HepG2 (cell line): Measurements from ENCODE around the gene TUG1. TPM values are rescaled to one million over a fixed set of nuclear protein-coding genes. Genes with fewer than 3 reads are reported as not detected.

Experiments used
- ATAC-seq: fragments of 200-7000 bp; cut with Tn5 transposase; 3 replicates; pipeline ENCODE4 v1.9.1; 2020; ENCODE audit warnings: mild to moderate bottlenecking, moderate library complexity
- BruUV-seq: library from RNA; stranded (reverse); fragments of 400-500 nt; replicated peaks from 2 replicates; lab custom pipeline; 2021; lab: Mats Ljungman, UMichigan
- CTCF ChIA-PET: fragments of 300-600 bp; formaldehyde crosslinking; extraction: SDS; loops from one replicate; lab custom pipeline; 2021; ENCODE audit warnings: low total read pairs, inconsistent platforms, low intra/inter-chr PET ratio; lab: Yijun Ruan, JAX
- POLR2A ChIA-PET: fragments of 350-600 bp; sonication (Branson Sonifier 250); formaldehyde crosslinking; loops from one replicate; lab custom pipeline; 2020; ENCODE audit warnings: antibody characterized with exemption, inconsistent platforms; lab: Yijun Ruan, JAX
- DNase-seq: peaks from one replicate; pipeline ENCODE4 v3.0.0-alpha.2; 2015; ENCODE audit warnings: low spot score
- FAIRE-seq: peaks from 3 replicates; lab custom pipeline; 2011; peaks lifted over from hg19 to GRCh38; lab: Jason Lieb, UNC
- H2AFZ ChIP-seq: one replicate; pipeline ENCODE4 v1.6.1; 2011; ENCODE audit warnings: low read length, inconsistent platforms
- H3K27ac ChIP-seq: fragments of 300-600 bp; 3 replicates; pipeline ENCODE4 v1.8.0; 2011; ENCODE audit warnings: mixed run types, mild to moderate bottlenecking, mixed read lengths, low read length, inconsistent platforms; ENCODE audit not compliant: insufficient read depth; ENCODE audit errors: extremely low read length
- H3K27me3 ChIP-seq, 2 experiments: fragments of 200-600 bp in 1 of 2; 2 replicates in 1 of 2; 3 replicates in 1 of 2; pipeline versions ENCODE4 v1.6.0 to v1.8.0; 2011; ENCODE audit warnings: low read length in 2 of 2, mild to moderate bottlenecking in 2 of 2, moderate library complexity in 2 of 2, inconsistent platforms in 1 of 2; ENCODE audit not compliant: insufficient read depth in 2 of 2, control insufficient read depth in 1 of 2
- H3K36me3 ChIP-seq, 2 experiments: fragments of 200-600 bp in 1 of 2; replicated peaks in 1 of 2; 2 replicates in 1 of 2; 3 replicates in 1 of 2; pipeline versions ENCODE4 v1.5.1 to v1.8.0; 2011; ENCODE audit warnings: low read length in 2 of 2, inconsistent platforms in 1 of 2; ENCODE audit not compliant: insufficient read depth in 2 of 2, control insufficient read depth in 1 of 2
- H3K4me1 ChIP-seq: 2 replicates; pipeline ENCODE4 v1.5.1; 2012; ENCODE audit warnings: low read length, inconsistent platforms; ENCODE audit not compliant: insufficient read depth
- H3K4me2 ChIP-seq: 2 replicates; pipeline ENCODE4 v1.6.0; 2011; ENCODE audit warnings: low read depth, low read length, inconsistent platforms
- H3K4me3 ChIP-seq, 3 experiments: fragments of 200-600 bp in 1 of 3; sonication (generic), shearing (Covaris generic) in 1 of 3; replicated peaks in 1 of 3; 2 replicates each; pipeline ENCODE4 v1.5.1; 2011 to 2016; ENCODE audit warnings: low read length in 3 of 3, inconsistent platforms in 2 of 3, low read depth in 2 of 3, mild to moderate bottlenecking in 2 of 3, control low read depth in 1 of 3, mixed read lengths in 1 of 3; ENCODE audit not compliant: insufficient read depth in 1 of 3
- H3K79me2 ChIP-seq: one replicate; pipeline ENCODE4 v1.6.1; 2011; ENCODE audit warnings: low read length, inconsistent platforms; ENCODE audit not compliant: insufficient read depth
- H3K9ac ChIP-seq: 2 replicates; pipeline ENCODE4 v1.6.0; 2011; ENCODE audit warnings: mild to moderate bottlenecking, low read depth, low read length, inconsistent platforms; ENCODE audit not compliant: insufficient read depth
- H3K9me3 ChIP-seq: 2 replicates; pipeline ENCODE4 v1.5.1; 2012; ENCODE audit warnings: mild to moderate bottlenecking, low read length
- H4K20me1 ChIP-seq: 2 replicates; pipeline ENCODE4 v1.6.0; 2011; ENCODE audit warnings: inconsistent platforms, mild to moderate bottlenecking, low read length, moderate library complexity; ENCODE audit not compliant: insufficient read depth
- AHR ChIP-seq: IDR thresholded peaks from 2 replicates; pipeline ENCODE4 v1.6.1; 2018; ENCODE audit warnings: missing genetic modification reagents, missing compliant biosample characterization
- HNF4A ChIP-seq: sonication (generic); formaldehyde crosslinking; IDR thresholded peaks from 2 replicates; pipeline ENCODE4 v1.4.0; 2020; ENCODE audit warnings: missing genetic modification reagents
- LCORL ChIP-seq, 2 experiments: fragments of 450-650 bp in 1 of 2; sonication (generic) in 1 of 2; formaldehyde crosslinking in 1 of 2; IDR thresholded peaks; 2 replicates each; pipeline versions ENCODE4 v1.5.0 to v1.6.1; 2017 to 2020; ENCODE audit warnings: antibody characterized with exemption in 1 of 2, missing genetic modification reagents in 1 of 2
- MIER3 ChIP-seq: IDR thresholded peaks from 2 replicates; pipeline ENCODE4 v1.6.1; 2016; ENCODE audit warnings: missing compliant biosample characterization, borderline replicate concordance
- MLLT10 ChIP-seq: sonication (generic); formaldehyde crosslinking; IDR thresholded peaks from 2 replicates; pipeline ENCODE4 v1.4.0; 2020; ENCODE audit warnings: missing genetic modification reagents
- TEAD3 ChIP-seq: optimal IDR thresholded peaks from 2 replicates; pipeline ENCODE3; 2016; ENCODE audit warnings: borderline replicate concordance
- U2AF1 ChIP-seq: fragments of 200-400 bp; formaldehyde crosslinking; optimal IDR thresholded peaks from 2 replicates; pipeline ENCODE3; 2017; ENCODE audit warnings: mild to moderate bottlenecking, low read depth, low read length
- ZBTB38 ChIP-seq: sonication (generic); formaldehyde crosslinking; IDR thresholded peaks from 2 replicates; pipeline ENCODE4 v1.5.1; 2020; ENCODE audit warnings: mild to moderate bottlenecking, missing genetic modification reagents
- ZNF703 ChIP-seq: sonication (generic); formaldehyde crosslinking; IDR thresholded peaks from 2 replicates; pipeline ENCODE4 v1.5.1; 2020; ENCODE audit warnings: missing genetic modification reagents, mild to moderate bottlenecking, moderate library complexity, borderline replicate concordance
- WGBS: methylation state at CpG from one replicate; pipeline ENCODE4 v1.1.6; 2017; ENCODE audit warnings: low lambda C conversion rate; 5-methylcytosine and 5-hydroxymethylcytosine counted together
- in situ Hi-C: cut with HindIII; loops from 2 replicates; pipeline ENCODE4 v1.10.0; 2017; ENCODE audit warnings: low pct_unique_long_range_greater_than_20kb; ENCODE audit not compliant: extremely low pct_ligation_motif_present
- intact Hi-C: fragments of 100-400 bp; cut with micrococcal nuclease; formaldehyde crosslinking; loops from one replicate; pipeline ENCODE4 v1.10.0; 2022; ENCODE audit not compliant: unreplicated experiment
- polyA plus RNA-seq, 8 experiments: library from polyadenylated mRNA; depleted of rRNA in 3 of 8; stranded (reverse) in 7 of 8; unstranded in 1 of 8; fragments of >200 nt; fragmentation: Illumina TruSeq in 4 of 8; extraction: Trizol in 4 of 8; gene quantifications; 2 replicates each; pipeline versions ENCODE4 v1.2.1 to v1.2.3, GENCODE V29; 2011 to 2016; ENCODE audit warnings: low read depth in 4 of 8, missing spikeins in 1 of 8, mixed read lengths in 1 of 8; ENCODE audit not compliant: insufficient read depth in 1 of 8
- total RNA-seq, 5 experiments: library from RNA; depleted of rRNA; stranded (reverse); fragments of >200 nt; fragmentation: Illumina TruSeq; extraction: Trizol; gene quantifications; 2 replicates each; pipeline ENCODE4 v1.2.3, GENCODE V29; 2016; ENCODE audit warnings: low read depth in 1 of 5
- TF ChIP-seq, protein P1 (sequence below): sonication (generic); formaldehyde crosslinking; IDR thresholded peaks from 2 replicates; pipeline ENCODE4 v1.5.0; 2020; ENCODE audit warnings: mild to moderate bottlenecking, missing genetic modification reagents
- TF ChIP-seq, protein P2 (sequence below): sonication (generic); formaldehyde crosslinking; IDR thresholded peaks from 2 replicates; pipeline ENCODE4 v1.8.0; 2022; ENCODE audit warnings: missing genetic modification reagents, mild to moderate bottlenecking, borderline replicate concordance

The TUG1 gene
- total and polyA plus RNA-seq, 2 of the 13 experiments (the other 11 are each of a cell fraction or from before 2014, with no cell fraction given) = 35.2 to 122 TPM

DNA sequence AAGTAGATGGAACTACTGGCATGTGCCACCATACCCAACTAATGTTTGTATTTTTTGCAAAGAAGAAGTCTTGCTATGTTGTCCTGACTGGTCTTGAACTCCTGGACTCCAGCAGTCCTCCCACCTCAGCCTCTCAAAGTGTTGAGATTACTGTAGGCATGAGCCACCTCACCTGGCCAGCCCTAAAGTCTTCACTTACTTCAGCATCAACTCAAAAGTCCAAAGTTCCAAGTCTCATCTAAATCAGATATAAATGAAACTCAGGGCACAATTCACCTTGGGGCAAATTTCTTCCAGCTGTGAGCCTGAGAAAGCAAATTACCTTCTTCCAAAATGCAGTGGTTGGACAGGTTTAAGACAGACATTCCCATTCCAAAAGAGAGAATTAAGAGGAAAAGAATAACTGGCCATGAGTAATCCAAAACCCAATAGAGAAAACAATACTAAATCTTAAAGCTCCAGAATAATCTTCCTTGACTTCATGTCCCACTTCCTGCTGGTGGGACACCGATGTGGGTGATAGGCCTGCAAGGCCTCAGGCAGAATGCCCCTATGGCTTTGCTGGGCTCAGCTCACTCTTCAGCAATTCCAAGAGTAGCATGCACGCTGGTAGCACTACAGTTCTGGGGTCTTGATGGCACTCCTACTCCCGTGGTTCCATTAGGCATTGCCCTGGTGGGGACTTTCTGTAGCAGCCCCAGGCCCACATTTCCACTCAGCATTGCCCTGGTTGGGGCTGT, 50.3 kb downstream of the TUG1 start (continued):
- TF ChIP-seq, protein P1, sequence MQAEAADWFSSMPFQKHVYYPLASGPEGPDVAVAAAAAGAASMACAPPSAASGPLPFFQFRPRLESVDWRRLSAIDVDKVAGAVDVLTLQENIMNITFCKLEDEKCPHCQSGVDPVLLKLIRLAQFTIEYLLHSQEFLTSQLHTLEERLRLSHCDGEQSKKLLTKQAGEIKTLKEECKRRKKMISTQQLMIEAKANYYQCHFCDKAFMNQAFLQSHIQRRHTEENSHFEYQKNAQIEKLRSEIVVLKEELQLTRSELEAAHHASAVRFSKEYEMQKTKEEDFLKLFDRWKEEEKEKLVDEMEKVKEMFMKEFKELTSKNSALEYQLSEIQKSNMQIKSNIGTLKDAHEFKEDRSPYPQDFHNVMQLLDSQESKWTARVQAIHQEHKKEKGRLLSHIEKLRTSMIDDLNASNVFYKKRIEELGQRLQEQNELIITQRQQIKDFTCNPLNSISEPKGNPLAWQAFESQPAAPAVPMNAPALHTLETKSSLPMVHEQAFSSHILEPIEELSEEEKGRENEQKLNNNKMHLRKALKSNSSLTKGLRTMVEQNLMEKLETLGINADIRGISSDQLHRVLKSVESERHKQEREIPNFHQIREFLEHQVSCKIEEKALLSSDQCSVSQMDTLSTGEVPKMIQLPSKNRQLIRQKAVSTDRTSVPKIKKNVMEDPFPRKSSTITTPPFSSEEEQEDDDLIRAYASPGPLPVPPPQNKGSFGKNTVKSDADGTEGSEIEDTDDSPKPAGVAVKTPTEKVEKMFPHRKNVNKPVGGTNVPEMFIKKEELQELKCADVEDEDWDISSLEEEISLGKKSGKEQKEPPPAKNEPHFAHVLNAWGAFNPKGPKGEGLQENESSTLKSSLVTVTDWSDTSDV (CRISPR knock-in tag) = no peak
- TF ChIP-seq U2AF1 (no peak), AHR (CRISPR knock-in tag) (no peak), MLLT10 (CRISPR knock-in tag) (no peak), LCORL (IDR thresholded peaks at IDR 0.05) (no peak), LCORL (CRISPR knock-in tag; IDR thresholded peaks at IDR 0.05) (no peak)
- TF ChIP-seq, protein P2, sequence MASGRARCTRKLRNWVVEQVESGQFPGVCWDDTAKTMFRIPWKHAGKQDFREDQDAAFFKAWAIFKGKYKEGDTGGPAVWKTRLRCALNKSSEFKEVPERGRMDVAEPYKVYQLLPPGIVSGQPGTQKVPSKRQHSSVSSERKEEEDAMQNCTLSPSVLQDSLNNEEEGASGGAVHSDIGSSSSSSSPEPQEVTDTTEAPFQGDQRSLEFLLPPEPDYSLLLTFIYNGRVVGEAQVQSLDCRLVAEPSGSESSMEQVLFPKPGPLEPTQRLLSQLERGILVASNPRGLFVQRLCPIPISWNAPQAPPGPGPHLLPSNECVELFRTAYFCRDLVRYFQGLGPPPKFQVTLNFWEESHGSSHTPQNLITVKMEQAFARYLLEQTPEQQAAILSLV (CRISPR knock-in tag) = no peak

DNA sequence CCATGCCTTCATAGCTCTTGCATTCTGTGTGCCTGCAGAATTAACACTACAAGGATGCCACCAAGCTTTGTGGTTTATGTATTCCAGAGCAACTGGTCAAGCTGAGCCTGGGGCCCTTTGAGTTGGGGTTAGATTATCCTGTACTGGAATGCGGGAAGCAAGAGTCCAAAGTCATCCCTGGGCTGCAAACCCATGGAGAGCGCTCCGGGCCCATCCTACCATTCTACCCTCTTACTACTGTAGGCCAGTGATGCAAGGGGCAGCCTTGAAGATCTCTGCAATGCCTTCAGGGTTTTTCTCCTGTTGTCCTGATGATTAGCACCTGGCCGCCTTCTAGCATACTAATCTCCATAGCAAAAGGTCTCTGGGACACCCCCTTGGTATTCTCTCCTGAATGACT, 51.3 kb downstream of the TUG1 start:
- Histone ChIP-seq H2AFZ (no peak overlapping the region), H3K4me2 (peak overlapping the region; percentile 24; the same call in 1 of the 2 replicates), H3K79me2 (no peaks in the 10 kb centered on the region), H3K27ac (no peak overlapping the region), H3K9ac (no peak overlapping the region), H3K4me1 (peaks cover 24% of the 10 kb centered on the region), H4K20me1 (no peaks in the 10 kb centered on the region), H3K4me3 (no peak overlapping the region), H3K27me3 (no peaks in the 10 kb centered on the region), H3K9me3 (no peaks in the 10 kb centered on the region), H3K36me3 (no peaks in the 10 kb centered on the region)
- POLR2A ChIA-PET = no interaction called here
- DNase-seq (peak; percentile 36), ATAC-seq (peak; percentile 92), FAIRE-seq (no peak)
- intact Hi-C loops (no loop called here), in situ Hi-C loops (no loop called here)
- CTCF ChIA-PET = no interaction called here
- TF ChIP-seq TEAD3 (CRISPR knock-in tag) = peak; percentile 38
- TF ChIP-seq HNF4A (CRISPR knock-in tag) = peak; percentile 37; the same call in 1 of the 2 replicates
- TF ChIP-seq MIER3 = no peak
- TF ChIP-seq ZBTB38 (CRISPR knock-in tag) = no peak
- TF ChIP-seq ZNF703 = no peak
- 41% methylated on average over 1 of the region's 4 CpGs for WGBS
- no TSS peak for BruUV-seq
